CD14-positive monocyte (primary cell): ENCODE measurements around the gene PDE4D. TPM values are rescaled to one million over a fixed set of nuclear protein-coding genes. Genes with fewer than 3 reads are reported as not detected.
A peak's percentile ranks its signal among the peaks of the same experiment; 100 is the strongest.

Experiments used
- DNase-seq, 3 donors: peaks; one replicate each; pipeline ENCODE4 v3.0.0-alpha.2; 2011 to 2022
- H2AFZ ChIP-seq: 2 replicates; pipeline ENCODE4 v1.6.0; 2012; ENCODE audit warnings: mild to moderate bottlenecking, low read depth, low read length, inconsistent platforms; ENCODE audit not compliant: insufficient read depth, poor library complexity, severe bottlenecking
- H3K27ac ChIP-seq, 2 donors: 1 replicate in 1 of 2; 2 replicates in 1 of 2; pipeline ENCODE4 v1.5.1; 2012 to 2013; ENCODE audit warnings: low read length in 2 of 2, control low read depth in 1 of 2, inconsistent platforms in 1 of 2, low read depth in 1 of 2, mild to moderate bottlenecking in 1 of 2
- H3K27me3 ChIP-seq, 2 donors: one replicate each; pipeline versions ENCODE4 v1.6.0 to v1.6.1; 2011 to 2013; ENCODE audit warnings: low read length in 2 of 2; ENCODE audit not compliant: control insufficient read depth in 2 of 2, insufficient read depth in 2 of 2
- H3K36me3 ChIP-seq, 2 donors: replicated peaks in 1 of 2; 1 replicate in 1 of 2; 2 replicates in 1 of 2; pipeline versions ENCODE4 v1.5.1 to v1.6.1; 2012 to 2013; ENCODE audit warnings: low read length in 2 of 2, control low read depth in 1 of 2, inconsistent platforms in 1 of 2, mild to moderate bottlenecking in 1 of 2; ENCODE audit not compliant: insufficient read depth in 2 of 2, control insufficient read depth in 1 of 2
- H3K4me1 ChIP-seq, 2 donors: 1 replicate in 1 of 2; 2 replicates in 1 of 2; pipeline versions ENCODE4 v1.5.1 to v1.6.1; 2012 to 2013; ENCODE audit warnings: low read length in 2 of 2, control low read depth in 1 of 2, inconsistent platforms in 1 of 2, mild to moderate bottlenecking in 1 of 2, moderate library complexity in 1 of 2; ENCODE audit not compliant: insufficient read depth in 2 of 2, control insufficient read depth in 1 of 2
- H3K4me2 ChIP-seq: replicated peaks from 2 replicates; pipeline ENCODE3; 2012; ENCODE audit warnings: low read length, moderate library complexity, mild to moderate bottlenecking; ENCODE audit not compliant: poor library complexity, severe bottlenecking; ENCODE audit errors: extremely low read depth
- H3K4me3 ChIP-seq, 3 experiments: fragments of 200-600 bp in 1 of 3; sonication (generic) in 1 of 3; replicated peaks in 1 of 3; 1 replicate in 2 of 3; 2 replicates in 1 of 3; pipeline ENCODE4 v1.5.1; 2011 to 2013; ENCODE audit warnings: low read length in 3 of 3, mild to moderate bottlenecking in 3 of 3, control low read depth in 2 of 3, low read depth in 2 of 3, inconsistent platforms in 1 of 3, moderate library complexity in 1 of 3
- H3K79me2 ChIP-seq: 2 replicates; pipeline ENCODE4 v1.6.0; 2012; ENCODE audit warnings: mild to moderate bottlenecking, control low read depth, inconsistent platforms, low read length, moderate library complexity; ENCODE audit not compliant: insufficient read depth
- H3K9ac ChIP-seq: 2 replicates; pipeline ENCODE4 v1.6.0; 2017; ENCODE audit warnings: low read length, mild to moderate bottlenecking; ENCODE audit not compliant: insufficient read depth, poor library complexity, severe bottlenecking
- H3K9me3 ChIP-seq, 2 donors: replicated peaks in 1 of 2; 1 replicate in 1 of 2; 2 replicates in 1 of 2; pipeline versions ENCODE4 v1.5.1 to v1.6.1; 2012 to 2013; ENCODE audit warnings: low read length in 2 of 2, control low read depth in 1 of 2; ENCODE audit not compliant: control insufficient read depth in 1 of 2, insufficient read depth in 1 of 2
- H4K20me1 ChIP-seq: 2 replicates; pipeline ENCODE4 v1.6.0; 2012; ENCODE audit warnings: mild to moderate bottlenecking, low read length, control low read depth, moderate library complexity; ENCODE audit not compliant: insufficient read depth
- H3K27ac Mint-ChIP-seq, 7 donors: one replicate each; pipeline ENCODE4 v1.8.0; 2020; ENCODE audit warnings: mild to moderate bottlenecking in 7 of 7, mixed read lengths in 7 of 7, moderate library complexity in 6 of 7, inconsistent platforms in 2 of 7
- H3K27me3 Mint-ChIP-seq, 3 donors: one replicate each; pipeline ENCODE4 v1.8.0; 2021 to 2022; ENCODE audit warnings: low read depth in 3 of 3, mild to moderate bottlenecking in 3 of 3, mixed read lengths in 3 of 3, moderate library complexity in 3 of 3, inconsistent platforms in 1 of 3
- H3K36me3 Mint-ChIP-seq, 2 donors: one replicate each; pipeline ENCODE4 v1.8.0; 2020; ENCODE audit warnings: mixed read lengths in 2 of 2, inconsistent platforms in 1 of 2, mild to moderate bottlenecking in 1 of 2
- H3K4me1 Mint-ChIP-seq: one replicate; pipeline ENCODE4 v1.8.0; 2020; ENCODE audit warnings: mild to moderate bottlenecking, mixed read lengths
- H3K4me3 Mint-ChIP-seq, 2 donors: one replicate each; pipeline ENCODE4 v1.8.0; 2020; ENCODE audit warnings: mild to moderate bottlenecking in 2 of 2, mixed read lengths in 2 of 2, moderate library complexity in 1 of 2
- H3K9me3 Mint-ChIP-seq, 7 donors: one replicate each; pipeline ENCODE4 v1.8.0; 2020 to 2022; ENCODE audit warnings: mixed read lengths in 7 of 7, mild to moderate bottlenecking in 6 of 7, moderate library complexity in 6 of 7, inconsistent platforms in 2 of 7
- WGBS: methylation state at CpG from one replicate; pipeline ENCODE4 v1.1.5; 2013; ENCODE audit warnings: missing lambda C conversion rate; ENCODE audit not compliant: insufficient coverage; 5-methylcytosine and 5-hydroxymethylcytosine counted together
- intact Hi-C, 2 donors: fragments of 100-400 bp; cut with micrococcal nuclease; formaldehyde crosslinking; loops; one replicate each; pipeline versions ENCODE4 v1.15.0 to v1.15.1; 2023
- polyA plus RNA-seq, 3 donors: library from polyadenylated mRNA; depleted of rRNA in 1 of 3; unstranded in 2 of 3; stranded (reverse) in 1 of 3; fragments of 300-500 nt in 2 of 3; fragments of >200 nt in 1 of 3; fragmentation: Illumina TruSeq in 2 of 3; gene quantifications; 1 replicate in 2 of 3; 2 replicates in 1 of 3; pipeline ENCODE4 v1.2.3, GENCODE V29; 2012 to 2021
- TF ChIP-seq, protein P1 (sequence below): fragments of 200-600 bp; IDR thresholded peaks from one replicate; pipeline ENCODE4 v1.8.0; 2022; ENCODE audit warnings: antibody characterized with exemption, mild to moderate bottlenecking

PDE4D gene
- polyA plus RNA-seq, 3 donors, result 1.9 to 3.4 (median 2.8) TPM

DNA sequence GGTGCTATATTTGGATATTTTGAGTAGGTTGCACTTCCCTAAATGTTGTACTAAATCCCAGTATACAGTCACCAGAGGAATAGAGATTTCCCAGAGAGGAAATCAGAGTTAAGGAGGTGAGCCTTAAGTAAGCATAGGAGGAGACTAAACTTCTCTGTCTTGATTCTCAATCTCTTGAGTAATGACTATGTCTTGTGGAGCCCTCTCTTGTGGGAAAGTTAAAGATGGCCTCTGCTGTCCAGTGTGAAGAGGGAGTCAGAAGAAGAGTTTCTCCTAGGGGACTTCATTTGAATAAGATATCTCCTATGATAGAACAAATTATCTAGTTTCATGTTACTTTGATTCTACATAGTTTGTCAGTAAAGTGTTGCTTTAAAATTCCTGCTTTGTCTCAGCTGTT, 502.5 kb downstream of the PDE4D start:
- TF ChIP-seq, protein P1, sequence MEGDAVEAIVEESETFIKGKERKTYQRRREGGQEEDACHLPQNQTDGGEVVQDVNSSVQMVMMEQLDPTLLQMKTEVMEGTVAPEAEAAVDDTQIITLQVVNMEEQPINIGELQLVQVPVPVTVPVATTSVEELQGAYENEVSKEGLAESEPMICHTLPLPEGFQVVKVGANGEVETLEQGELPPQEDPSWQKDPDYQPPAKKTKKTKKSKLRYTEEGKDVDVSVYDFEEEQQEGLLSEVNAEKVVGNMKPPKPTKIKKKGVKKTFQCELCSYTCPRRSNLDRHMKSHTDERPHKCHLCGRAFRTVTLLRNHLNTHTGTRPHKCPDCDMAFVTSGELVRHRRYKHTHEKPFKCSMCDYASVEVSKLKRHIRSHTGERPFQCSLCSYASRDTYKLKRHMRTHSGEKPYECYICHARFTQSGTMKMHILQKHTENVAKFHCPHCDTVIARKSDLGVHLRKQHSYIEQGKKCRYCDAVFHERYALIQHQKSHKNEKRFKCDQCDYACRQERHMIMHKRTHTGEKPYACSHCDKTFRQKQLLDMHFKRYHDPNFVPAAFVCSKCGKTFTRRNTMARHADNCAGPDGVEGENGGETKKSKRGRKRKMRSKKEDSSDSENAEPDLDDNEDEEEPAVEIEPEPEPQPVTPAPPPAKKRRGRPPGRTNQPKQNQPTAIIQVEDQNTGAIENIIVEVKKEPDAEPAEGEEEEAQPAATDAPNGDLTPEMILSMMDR, result no peak
- Histone ChIP-seq H3K27ac (no peak overlapping the region), H4K20me1 (no peaks in the 10 kb centered on the region), H3K4me3 (no peak overlapping the region), H3K4me1 (no peaks in the 10 kb centered on the region), H3K79me2 (no peaks in the 10 kb centered on the region), H3K9me3 (no peaks in the 10 kb centered on the region), H3K4me2 (no peak overlapping the region), H3K36me3 (no peaks in the 10 kb centered on the region), H3K27me3 (no peaks in the 10 kb centered on the region), H2AFZ (no peak overlapping the region), H3K9ac (no peak overlapping the region)
- no peak for DNase-seq
- Mint-ChIP-seq H3K27ac (no peak overlapping the region), H3K4me1 (no peaks in the 10 kb centered on the region), H3K27me3 (no peaks in the 10 kb centered on the region), H3K4me3 (no peak overlapping the region), H3K9me3 (no peaks in the 10 kb centered on the region), H3K36me3 (no peaks in the 10 kb centered on the region)
- intact Hi-C loops, result loop anchor here (5.0 kb wide), 2 partner anchors 406 to 411 kb away; no protein-coding TSS in a partner anchor

DNA sequence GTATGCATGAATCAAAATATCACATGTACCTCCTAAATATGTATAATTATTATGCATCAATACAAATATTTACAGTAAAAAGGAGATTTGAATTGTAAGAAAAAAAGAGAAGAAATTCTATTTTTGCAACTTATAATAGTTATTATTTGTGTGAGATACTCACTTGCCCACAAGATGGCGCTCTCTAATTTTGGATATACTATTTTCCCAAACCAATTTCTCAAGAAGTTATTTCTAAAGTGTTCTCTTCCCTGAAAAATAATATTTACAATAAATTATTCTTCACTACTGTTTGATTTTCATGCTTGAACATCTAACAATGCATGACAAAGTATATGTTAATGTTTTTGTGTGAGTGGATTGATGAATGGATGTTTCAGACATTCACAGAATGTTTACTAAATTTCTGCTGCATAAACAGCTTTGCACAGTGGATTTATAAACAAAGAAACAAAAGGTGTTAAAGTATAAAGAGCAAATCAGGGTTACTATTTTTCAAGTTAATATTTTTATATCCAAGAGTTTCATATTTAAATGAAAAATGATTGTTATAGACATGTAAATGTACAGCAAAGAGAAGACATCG, 503.4 kb downstream of the PDE4D start:
- intact Hi-C loops, result loop anchor here (5.0 kb wide), 2 partner anchors 407 to 412 kb away; no protein-coding TSS in a partner anchor
- Histone ChIP-seq H3K27me3 (no peaks in the 10 kb centered on the region), H3K27ac (no peak overlapping the region), H3K9ac (no peak overlapping the region), H3K4me2 (no peak overlapping the region), H3K79me2 (no peaks in the 10 kb centered on the region), H3K4me3 (no peak overlapping the region), H2AFZ (no peak overlapping the region), H4K20me1 (no peaks in the 10 kb centered on the region), H3K36me3 (no peaks in the 10 kb centered on the region), H3K9me3 (no peaks in the 10 kb centered on the region), H3K4me1 (no peaks in the 10 kb centered on the region)
- WGBS, result no CpG with 5 or more reads among the region's 2 CpGs
- Mint-ChIP-seq H3K27me3 (no peaks in the 10 kb centered on the region), H3K27ac (no peak overlapping the region), H3K4me3 (no peak overlapping the region), H3K4me1 (no peaks in the 10 kb centered on the region), H3K9me3 (no peaks in the 10 kb centered on the region), H3K36me3 (no peaks in the 10 kb centered on the region)
- TF ChIP-seq, protein P1, result peak; percentile 92
- DNase-seq, result peak; percentile 2 to 18 (median 12)
